Nucleus accumbens (tissue), 56 donors: ENCODE results near the gene CNTLN.
A peak's percentile ranks its signal among the peaks of the same experiment; 100 is the strongest.

ENCODE experiments used
- DNase-seq, 56 donors: peaks; one replicate each; lab custom pipeline; 2025; lab: John Stamatoyannopoulos, UW

CNTLN gene, protein sequence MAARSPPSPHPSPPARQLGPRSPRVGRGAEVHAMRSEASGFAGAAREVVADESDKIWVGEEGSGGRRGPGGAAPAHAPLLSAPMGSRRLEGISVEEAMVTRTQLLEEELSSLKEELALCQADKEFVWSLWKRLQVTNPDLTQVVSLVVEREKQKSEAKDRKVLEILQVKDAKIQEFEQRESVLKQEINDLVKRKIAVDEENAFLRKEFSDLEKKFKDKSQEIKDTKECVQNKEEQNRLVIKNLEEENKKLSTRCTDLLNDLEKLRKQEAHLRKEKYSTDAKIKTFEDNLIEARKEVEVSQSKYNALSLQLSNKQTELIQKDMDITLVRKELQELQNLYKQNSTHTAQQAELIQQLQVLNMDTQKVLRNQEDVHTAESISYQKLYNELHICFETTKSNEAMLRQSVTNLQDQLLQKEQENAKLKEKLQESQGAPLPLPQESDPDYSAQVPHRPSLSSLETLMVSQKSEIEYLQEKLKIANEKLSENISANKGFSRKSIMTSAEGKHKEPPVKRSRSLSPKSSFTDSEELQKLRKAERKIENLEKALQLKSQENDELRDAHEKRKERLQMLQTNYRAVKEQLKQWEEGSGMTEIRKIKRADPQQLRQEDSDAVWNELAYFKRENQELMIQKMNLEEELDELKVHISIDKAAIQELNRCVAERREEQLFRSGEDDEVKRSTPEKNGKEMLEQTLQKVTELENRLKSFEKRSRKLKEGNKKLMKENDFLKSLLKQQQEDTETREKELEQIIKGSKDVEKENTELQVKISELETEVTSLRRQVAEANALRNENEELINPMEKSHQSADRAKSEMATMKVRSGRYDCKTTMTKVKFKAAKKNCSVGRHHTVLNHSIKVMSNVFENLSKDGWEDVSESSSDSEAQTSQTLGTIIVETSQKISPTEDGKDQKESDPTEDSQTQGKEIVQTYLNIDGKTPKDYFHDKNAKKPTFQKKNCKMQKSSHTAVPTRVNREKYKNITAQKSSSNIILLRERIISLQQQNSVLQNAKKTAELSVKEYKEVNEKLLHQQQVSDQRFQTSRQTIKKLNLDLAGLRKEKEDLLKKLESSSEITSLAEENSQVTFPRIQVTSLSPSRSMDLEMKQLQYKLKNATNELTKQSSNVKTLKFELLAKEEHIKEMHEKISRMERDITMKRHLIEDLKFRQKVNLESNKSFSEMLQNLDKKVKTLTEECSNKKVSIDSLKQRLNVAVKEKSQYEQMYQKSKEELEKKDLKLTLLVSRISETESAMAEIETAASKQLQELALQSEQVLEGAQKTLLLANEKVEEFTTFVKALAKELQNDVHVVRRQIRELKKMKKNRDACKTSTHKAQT (N-terminal part only)

DNA sequence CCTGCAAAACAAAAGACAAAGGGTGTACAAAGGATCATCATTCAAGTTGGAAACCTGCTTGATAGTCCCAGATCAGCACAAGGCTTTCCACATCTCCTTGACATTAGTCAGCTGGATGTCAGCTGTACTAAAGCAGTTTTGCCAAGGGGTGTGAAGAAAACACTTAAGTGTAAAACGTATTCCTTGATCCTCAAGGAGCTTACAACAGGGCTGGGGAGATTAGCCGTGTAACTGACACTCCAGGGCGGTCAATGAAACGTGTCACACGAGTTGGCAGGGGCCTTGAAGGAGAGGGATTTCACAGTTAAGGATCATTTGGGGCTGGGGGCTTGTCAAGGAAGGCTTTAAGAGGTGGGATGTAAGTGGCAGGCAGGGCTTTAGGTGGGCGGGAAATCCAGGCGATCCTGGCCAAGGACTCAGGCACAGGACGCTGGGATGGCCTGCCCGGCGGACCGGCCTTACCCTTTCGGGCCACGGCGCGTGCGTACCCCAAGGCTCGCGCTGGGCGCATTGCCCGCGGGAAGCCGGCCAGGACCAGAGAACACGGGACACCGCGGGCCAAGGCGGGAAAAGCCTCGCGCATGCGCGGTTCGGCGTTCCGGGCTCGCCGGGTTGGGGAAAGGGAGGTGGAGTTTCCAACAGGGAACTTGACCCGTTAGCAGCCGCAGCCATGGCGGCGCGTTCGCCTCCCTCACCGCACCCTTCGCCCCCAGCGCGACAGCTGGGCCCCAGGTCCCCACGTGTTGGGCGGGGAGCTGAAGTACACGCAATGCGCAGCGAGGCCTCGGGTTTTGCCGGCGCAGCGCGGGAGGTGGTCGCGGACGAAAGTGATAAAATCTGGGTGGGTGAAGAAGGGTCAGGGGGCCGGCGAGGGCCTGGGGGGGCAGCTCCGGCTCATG lies at the start of gene CNTLN:
TSS of gene CNTLN (plus strand) at position 645 of the 899 bp plus-strand sequence. CDS start at position 671, 26 bp downstream.
- peak; percentile 18 to 95 (median 84) for DNase-seq

DNA sequence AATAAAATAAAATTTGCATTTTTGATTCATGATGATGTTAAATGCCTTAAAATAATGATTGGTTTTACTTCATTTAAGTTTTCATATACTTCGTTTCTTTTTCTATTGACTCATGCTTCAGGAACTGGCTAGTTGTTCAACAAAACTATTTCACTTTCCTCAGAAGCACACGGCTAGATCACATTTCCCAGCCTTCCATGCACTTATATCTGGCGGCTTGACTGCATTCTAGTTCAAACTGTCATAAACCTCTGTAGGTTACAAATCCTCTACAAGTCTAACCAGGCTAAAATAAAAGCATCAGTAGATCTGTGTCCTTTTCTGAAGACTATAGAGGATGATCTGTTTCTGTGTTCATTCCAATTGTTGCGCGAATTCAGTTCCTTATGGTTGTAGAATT lies 46.3 kb upstream of the CNTLN start:
- DNase-seq = no peak

DNA sequence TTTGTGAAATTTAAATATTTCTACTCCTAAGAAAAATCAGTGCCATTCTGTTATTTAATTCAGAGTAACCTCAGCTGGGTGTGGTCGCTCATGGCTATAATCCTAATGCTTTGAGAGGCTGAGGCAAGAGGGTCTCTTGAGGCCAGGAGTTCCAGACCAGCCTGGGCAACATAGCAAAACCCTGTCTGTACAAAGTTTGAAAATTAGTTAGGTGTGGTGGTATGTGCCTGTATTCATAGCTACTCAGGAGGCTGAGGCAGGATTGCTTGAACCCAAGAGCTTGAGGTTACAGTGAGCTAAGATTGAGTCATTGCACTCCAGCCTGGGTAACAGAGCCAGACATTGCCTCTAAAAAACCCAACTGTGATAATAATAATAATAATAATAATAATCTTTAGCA lies 44.8 kb upstream of the CNTLN start:
- DNase-seq = no peak

DNA sequence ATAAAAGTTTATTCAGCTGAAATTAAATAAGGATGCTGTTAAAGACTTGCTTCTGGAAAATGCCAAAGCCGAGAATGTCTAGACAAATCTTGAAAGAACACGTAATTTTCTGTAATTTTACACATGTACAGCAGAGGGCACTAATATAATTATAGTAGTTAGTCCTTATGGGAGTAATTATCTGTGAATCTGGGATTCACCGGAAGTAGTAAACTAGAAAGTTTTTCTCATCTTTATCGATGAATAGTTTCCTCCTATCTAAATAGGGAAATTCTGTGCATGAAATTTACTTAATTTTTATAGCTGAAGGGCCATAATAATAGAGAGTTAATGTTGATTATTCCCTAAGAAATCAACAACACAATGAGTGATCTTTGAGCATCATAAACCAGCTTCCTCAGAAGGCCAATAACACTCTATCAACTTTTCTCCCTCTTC lies 18.4 kb upstream of the CNTLN start:
- no peak for DNase-seq

DNA sequence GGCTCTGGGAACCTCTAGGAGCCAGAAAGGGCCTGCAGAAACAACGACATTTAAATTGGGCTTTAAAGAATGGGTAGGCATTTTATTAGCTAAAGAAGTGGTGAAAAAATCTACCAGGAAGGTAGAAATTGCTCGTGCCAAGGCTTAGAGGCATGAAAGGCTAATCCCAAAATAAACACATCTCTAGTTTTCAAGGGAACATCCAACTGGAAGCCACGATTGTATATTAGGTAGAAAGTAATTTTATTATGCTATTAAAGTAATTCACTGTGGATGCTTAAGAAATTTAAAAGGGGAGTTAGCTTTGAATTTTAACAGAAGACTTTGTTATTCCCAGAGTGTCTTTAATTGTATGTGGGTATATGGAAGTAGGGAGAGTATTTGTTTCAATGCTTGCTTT lies 17.5 kb upstream of the CNTLN start:
- no peak for DNase-seq

DNA sequence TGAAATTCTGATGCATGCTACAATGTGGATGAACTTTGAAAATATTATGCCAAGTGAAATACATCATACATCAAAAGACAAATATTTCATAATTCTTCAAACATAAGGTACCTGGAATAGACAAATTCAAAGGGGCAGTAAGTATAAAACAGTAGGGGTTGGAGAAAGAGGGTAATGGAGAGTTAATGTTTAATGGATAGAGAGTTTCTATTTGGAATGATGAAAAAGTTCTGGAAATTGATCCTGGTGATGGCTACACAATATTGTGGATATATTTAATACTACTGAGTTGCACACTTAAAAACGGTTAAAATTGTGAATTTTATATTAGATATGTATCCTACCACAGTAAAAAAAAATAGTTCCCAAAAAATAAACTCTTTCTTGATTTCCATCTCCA lies 14.6 kb upstream of the CNTLN start:
- no peak for DNase-seq

DNA sequence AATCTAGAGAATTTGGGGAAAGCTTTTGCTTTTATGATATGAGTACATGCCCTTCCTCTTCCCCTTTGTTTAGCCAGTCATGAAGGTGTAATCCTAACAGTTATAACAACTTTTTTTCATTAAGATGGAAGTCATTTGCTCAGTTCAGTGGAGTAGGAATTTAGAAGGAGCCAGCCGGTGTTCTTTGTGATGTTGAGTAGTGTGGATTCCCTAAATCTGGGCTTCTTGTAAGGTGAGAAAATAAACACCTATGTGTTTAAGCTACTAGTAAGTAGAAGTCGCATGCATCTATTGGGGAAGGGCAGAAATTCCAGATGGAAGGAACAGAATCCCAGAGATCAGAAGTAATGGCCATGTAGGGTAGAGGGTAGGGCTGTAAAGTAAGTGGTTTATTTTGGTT lies 13.6 kb upstream of the CNTLN start:
- DNase-seq = no peak

DNA sequence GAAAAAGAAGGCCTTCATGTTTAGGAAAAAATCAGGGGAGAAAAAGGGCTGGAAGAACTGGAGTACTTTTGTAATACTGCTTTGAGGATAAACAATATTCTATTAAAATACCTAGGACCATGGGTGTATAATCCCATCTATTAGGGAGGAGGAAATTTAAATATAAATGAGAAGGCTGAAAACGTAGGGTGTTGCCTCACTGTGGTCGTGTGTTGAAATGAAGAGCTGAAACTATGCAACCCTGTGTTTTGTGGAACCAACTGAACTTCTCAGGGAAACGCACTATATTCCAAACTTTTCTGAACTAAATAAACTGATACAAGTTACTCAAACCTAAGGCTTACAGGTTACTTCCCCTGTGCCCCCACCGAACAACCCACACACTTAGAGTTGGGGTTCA lies 4.5 kb upstream of the CNTLN start:
- no peak for DNase-seq

DNA sequence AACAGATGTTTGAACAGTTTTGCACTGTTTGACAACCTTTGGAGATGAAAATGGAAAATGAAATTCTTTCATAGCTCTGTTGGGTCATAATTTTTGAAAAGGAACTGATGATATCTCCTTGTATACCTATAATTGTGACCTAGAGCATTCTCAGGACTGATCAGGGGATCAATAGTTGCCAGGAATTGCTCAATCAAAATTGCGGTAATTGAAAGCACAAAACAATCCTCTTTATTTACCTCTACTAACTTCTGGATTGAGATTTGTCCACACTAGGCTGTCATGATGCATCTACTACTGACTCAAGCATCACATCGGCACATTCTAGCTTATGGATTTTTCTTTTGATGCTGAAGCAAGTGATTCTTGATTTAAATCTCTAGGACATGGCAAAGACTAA lies 4.1 kb upstream of the CNTLN start:
- DNase-seq = no peak

DNA sequence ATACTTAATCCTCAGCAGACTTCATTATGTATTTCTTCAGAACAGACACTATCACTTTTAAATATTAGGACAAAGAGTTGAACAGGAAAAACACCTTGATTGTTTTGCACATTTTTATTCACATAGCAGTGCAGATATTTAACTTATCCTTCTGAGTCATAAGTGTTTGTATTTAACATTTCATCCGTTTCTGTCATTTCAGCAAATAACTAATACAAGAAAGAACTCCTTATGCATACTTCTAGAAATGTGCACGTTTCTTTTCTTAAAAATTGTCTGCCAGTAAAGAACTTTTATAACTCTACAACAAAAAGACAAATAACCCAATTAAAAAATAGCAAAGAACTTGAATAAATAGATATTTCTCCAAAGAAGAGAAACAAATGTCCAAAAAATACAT lies 3.3 kb upstream of the CNTLN start:
- no peak for DNase-seq

DNA sequence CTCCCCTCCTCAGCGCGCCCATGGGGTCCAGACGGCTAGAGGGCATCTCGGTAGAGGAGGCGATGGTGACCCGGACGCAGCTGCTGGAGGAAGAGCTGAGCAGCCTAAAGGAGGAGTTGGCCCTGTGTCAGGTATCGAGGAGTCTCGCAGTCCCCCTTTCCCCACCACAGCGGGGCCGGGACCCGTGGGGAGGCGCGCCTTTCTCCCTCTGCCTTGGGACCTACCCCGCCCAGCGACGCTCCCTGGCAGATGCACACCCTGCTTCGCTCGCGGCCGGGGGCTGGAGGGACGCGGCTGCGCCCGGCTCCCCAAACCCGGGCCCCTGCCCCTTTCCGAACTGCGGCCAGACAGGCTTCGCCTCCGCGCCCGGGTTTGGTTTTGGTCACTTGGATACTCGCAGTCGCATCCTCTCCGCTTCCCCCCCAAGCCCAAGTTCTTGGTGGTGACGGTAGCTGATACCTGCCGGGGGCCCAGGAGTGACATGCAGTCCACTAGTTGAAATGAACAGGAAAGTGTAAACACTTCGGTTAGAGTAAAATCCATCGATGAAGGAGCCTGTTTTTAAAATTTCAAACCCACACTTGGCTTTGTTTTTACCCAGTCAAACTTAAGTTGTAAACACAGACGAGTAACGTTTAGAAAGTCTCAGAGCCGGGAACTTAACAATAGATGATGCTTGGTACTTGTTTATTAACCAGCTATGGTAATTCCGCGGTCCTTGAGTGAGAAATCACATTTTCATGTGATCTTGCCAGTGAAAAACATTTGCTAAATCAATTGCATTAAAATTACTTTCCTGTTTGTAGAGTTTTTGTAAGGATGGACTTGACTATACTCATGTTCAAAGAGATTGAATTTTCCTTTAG lies 688 bp downstream of the CNTLN start:
- DNase-seq = peak in 39 of 56 donors; percentile 17 to 72 (median 47)

DNA sequence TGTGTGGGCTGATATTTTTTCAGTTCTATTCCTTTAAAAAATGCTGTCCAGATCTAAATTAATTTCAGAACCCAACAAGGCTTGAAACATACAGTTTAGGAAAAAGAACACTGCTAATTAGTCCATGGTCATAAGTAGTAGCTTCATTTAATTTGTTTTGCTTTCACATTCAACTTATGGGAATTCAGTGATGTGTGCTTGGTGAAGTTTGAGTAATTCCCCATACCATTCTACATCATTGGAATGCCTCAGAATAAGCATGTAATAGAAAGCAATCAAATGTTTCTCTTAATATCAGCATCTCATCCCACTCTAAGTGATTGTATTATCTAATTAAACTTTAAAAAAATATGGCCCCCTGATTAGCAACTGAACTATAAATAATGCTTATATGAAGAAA lies 2.7 kb downstream of the CNTLN start:
- DNase-seq = no peak

DNA sequence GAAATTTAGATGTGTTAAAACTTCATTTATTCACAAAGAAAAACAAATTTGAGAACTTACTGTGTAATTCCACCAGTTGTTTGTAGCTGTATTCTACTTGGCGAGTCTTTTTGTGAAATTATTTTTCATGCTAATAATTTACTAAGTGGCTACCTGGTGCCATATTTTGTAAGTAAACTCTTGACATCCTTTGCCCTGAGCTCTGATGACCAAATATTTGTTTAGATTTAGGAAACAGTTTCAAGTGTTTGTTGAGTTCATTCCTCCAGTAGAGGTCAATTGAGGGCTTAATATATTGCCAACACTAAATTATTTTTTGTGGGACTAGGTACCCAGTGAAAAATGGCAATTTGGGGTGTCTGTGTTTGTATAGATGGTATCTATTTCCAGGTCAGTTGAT lies 3.7 kb downstream of the CNTLN start:
- no peak for DNase-seq

DNA sequence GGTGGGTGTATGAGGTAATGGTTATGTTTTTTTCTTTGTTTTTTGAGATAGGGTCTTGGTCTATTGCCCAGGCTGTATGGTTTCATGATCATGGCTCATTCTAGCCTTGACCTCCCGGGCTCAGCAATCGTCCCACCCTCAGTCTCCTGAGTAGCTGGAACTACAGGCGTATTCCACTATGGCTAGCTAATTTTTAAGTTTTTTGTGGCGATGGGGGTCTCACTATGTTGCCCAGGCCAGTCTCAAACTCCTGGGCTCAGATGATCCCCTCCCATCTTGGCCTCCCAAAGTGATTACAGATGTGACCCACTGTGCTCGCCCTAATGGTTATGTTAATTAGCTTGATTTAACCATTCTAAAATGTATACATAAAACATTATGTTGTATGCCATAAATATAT lies 5.6 kb downstream of the CNTLN start:
- no peak for DNase-seq

DNA sequence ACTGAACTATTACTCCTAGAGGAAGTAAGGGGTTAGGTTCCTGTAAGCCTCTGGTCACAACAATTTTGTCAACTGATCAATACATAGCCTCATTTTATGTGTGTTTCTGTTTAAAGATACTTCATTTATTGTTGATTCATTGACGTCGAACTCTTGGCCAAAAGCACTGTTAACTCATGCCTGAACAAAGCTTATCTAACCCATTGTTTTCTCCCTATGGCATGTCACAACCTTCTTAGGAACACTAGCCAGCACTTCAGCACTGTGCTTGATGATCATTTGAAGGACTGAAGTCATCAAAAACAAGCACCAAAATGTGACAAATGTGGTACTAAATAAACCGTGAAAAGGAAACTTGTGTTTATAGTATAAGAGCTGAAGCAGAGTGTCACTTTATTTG lies 13.5 kb downstream of the CNTLN start:
- DNase-seq = no peak

DNA sequence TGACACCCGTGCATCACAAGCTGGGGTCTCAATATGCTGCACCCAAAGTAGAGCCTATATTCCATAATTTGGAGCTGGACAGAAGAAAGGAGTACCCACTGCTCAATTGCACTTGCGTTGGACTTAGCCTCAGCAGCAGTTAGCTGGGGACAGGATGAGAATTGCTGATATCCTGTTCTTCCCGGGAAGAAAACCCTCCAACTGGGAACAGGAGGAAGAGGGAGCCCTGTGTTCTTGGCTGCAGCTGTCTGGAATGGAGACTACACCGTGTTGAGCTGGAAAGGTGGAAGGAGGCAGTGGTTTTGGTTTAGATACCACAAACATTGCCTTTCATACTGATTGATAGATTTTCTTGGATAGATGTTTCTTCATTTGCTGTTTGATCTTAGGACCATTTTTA lies 24.6 kb downstream of the CNTLN start:
- no peak for DNase-seq

DNA sequence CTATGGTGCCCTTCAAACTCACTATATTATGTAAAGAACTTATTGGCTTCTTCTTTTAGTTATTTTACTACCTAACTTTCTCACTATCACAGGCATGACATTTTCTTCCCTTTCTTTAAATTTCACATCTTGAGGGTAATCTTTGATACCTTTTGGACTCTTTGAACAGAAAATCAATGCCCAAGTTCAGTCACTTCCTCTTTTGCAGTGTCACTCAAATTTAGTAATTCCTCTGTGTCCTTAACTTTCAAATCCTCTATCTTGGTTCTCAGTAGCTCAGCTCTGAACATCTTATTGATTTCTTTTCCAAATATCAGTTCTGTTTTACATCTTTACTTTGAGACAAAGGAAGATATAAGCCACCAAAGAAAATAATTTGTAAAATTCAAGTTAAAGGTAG lies 25.5 kb downstream of the CNTLN start:
- DNase-seq = no peak

DNA sequence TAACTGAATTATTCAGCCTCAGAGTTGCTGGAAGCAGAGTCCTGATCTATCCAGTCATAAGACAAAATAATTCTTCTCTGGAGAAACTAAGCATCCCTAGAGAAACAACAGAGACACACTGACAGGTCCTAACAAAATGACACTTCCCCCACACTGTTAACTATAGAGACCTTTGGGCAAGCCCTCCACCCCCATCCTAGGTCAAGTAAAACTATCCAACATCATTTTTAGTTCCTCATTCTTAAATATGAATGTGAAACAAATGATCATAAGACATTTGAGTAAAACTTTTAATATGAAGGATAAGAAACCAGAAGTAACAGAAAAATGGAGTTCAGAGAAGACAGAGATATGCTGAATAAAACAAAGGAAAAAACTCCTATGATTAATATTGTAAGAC lies 30.9 kb downstream of the CNTLN start:
- DNase-seq = no peak

DNA sequence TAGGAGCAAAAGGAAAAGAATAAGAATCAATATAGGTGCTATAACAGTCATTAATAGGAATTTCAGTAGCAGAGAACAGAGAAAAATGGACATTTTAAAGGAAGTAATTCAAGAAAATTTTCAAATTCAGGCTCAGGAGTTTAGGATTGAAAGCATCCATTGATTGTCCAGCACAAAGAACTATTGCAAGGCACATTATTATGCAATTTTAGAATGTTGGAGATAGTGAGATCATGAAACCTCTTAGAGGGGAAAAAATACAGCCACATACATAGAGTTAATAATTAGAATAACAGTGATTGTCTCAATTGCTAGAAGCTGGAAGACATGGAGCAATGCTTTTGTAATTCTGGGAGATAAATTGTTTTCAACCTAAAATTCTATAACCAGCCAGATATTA lies 31.5 kb downstream of the CNTLN start:
- DNase-seq = no peak
